Karpas-422 (cell line): ENCODE data around the gene UBE2L6. TPM values are rescaled to one million over a fixed set of nuclear protein-coding genes. Genes with fewer than 3 reads are reported as not detected.

Experiments
- DNase-seq: peaks from one replicate; pipeline ENCODE4 v3.0.0-alpha.2; 2015
- H2AFZ ChIP-seq: fragments of 200-600 bp; sonication (generic); 2 replicates; pipeline ENCODE4 v1.6.1; 2014; ENCODE audit warnings: antibody characterized with exemption, low read length, mixed read lengths
- H3K27ac ChIP-seq: fragments of 200-600 bp; sonication (generic); 2 replicates; pipeline ENCODE4 v1.5.1; 2014; ENCODE audit warnings: mild to moderate bottlenecking, low read length, moderate library complexity
- H3K27me3 ChIP-seq: fragments of 200-600 bp; sonication (generic); 2 replicates; pipeline ENCODE4 v1.6.1; 2014; ENCODE audit warnings: low read length, mixed read lengths
- H3K36me3 ChIP-seq: fragments of 200-600 bp; sonication (generic); 2 replicates; pipeline ENCODE4 v1.6.1; 2014; ENCODE audit warnings: low read length, mixed read lengths; ENCODE audit not compliant: insufficient read depth
- H3K4me1 ChIP-seq: fragments of 200-600 bp; sonication (generic); 2 replicates; pipeline ENCODE4 v1.6.1; 2014; ENCODE audit warnings: mild to moderate bottlenecking, low read length, mixed read lengths
- H3K4me2 ChIP-seq: fragments of 200-600 bp; sonication (generic); 2 replicates; pipeline ENCODE4 v1.6.1; 2014; ENCODE audit warnings: low read length, low read depth, mild to moderate bottlenecking; ENCODE audit not compliant: poor library complexity, severe bottlenecking
- H3K4me3 ChIP-seq: fragments of 200-600 bp; sonication (generic); 2 replicates; pipeline ENCODE4 v1.5.1; 2014; ENCODE audit warnings: mild to moderate bottlenecking, antibody characterized with exemption, low read length, mixed read lengths
- H3K79me2 ChIP-seq: fragments of 200-600 bp; sonication (generic); 2 replicates; pipeline ENCODE4 v1.6.1; 2014; ENCODE audit warnings: mild to moderate bottlenecking, low read length, mixed read lengths
- H3K9ac ChIP-seq: fragments of 200-600 bp; sonication (generic); 2 replicates; pipeline ENCODE4 v1.6.0; 2014; ENCODE audit warnings: low read length
- H3K9me2 ChIP-seq: fragments of 200-600 bp; sonication (generic), shearing (Covaris generic); replicated peaks from 2 replicates; pipeline ENCODE4 v1.6.0; 2014; ENCODE audit warnings: mild to moderate bottlenecking, low read length, moderate library complexity; ENCODE audit not compliant: insufficient read depth
- H3K9me3 ChIP-seq: fragments of 300-700, 200-600 bp; sonication (generic); 2 replicates; pipeline ENCODE4 v1.6.1; 2014; ENCODE audit warnings: low read length, mixed read lengths
- H4K20me1 ChIP-seq: fragments of 200-600 bp; sonication (generic); 2 replicates; pipeline ENCODE4 v1.6.1; 2014; ENCODE audit warnings: mild to moderate bottlenecking, antibody characterized with exemption, low read length, low read depth; ENCODE audit not compliant: insufficient read depth
- total RNA-seq: library from RNA; depleted of rRNA; stranded (reverse); fragments of >200 nt; shearing (Covaris generic); gene quantifications from 2 replicates; pipeline ENCODE4 v1.2.3, GENCODE V29; 2014; ENCODE audit warnings: low replicate concordance

The UBE2L6 gene
- total RNA-seq, 1 experiment from 2014 or later, result 129 TPM

- Histone ChIP-seq H3K4me2 (peak within 1 kb of the TSS; percentile 86), H3K9ac (peak within 1 kb of the TSS; percentile 92), H4K20me1 (no peaks in the 10 kb centered on the region), H3K27ac (peak within 1 kb of the TSS; percentile 77), H3K4me3 (peak within 1 kb of the TSS; percentile 89), H2AFZ (peak within 1 kb of the TSS; percentile 56; the same call in 1 of the 2 replicates), H3K27me3 (no peaks in the 10 kb centered on the region), H3K9me3 (no peaks in the 10 kb centered on the region), H3K79me2 (peaks cover 21% of the 10 kb centered on the region), H3K4me1 (peaks cover 23% of the 10 kb centered on the region), H3K9me2 (no peaks in the 10 kb centered on the region), H3K36me3 (peaks cover 5% of the 10 kb centered on the region; the same call in 1 of the 2 replicates)
- DNase-seq, result peak; percentile 99
These were observed 36.6 kb downstream of the UBE2L6 start, which contains the start of gene TIMM10 for GRCh38 chr11:57530596-57531507. Gene TIMM10, minus strand, starts transcription at chr11:57530754. Its CDS starts 565 bp downstream, at chr11:57530189.

- H3K27me3 ChIP-seq, result no peaks in the 10 kb centered on the region
- peak overlapping the region; percentile 89 for H3K4me3 ChIP-seq
- no peaks in the 10 kb centered on the region for H4K20me1 ChIP-seq
- peak; percentile 66 for DNase-seq
- H3K9ac ChIP-seq, result peak overlapping the region; percentile 92
- H3K27ac ChIP-seq, result peak overlapping the region; percentile 59
- H3K9me2 ChIP-seq, result no peaks in the 10 kb centered on the region
- peaks cover 23% of the 10 kb centered on the region for H3K4me1 ChIP-seq
- H3K4me2 ChIP-seq, result peak overlapping the region; percentile 86
- H3K9me3 ChIP-seq, result no peaks in the 10 kb centered on the region
- H2AFZ ChIP-seq, result no peak overlapping the region; the same call in 1 of the 2 replicates
- peaks cover 21% of the 10 kb centered on the region for H3K79me2 ChIP-seq
- H3K36me3 ChIP-seq, result peaks cover 5% of the 10 kb centered on the region; the same call in 1 of the 2 replicates
These were observed 37.3 kb downstream of the UBE2L6 start for GRCh38 chr11:57530215-57530595.

- H3K36me3 ChIP-seq, result peaks cover 5% of the 10 kb centered on the region; the same call in 1 of the 2 replicates
- H3K27ac ChIP-seq, result peak overlapping the region; percentile 59; the same call in 1 of the 2 replicates
- H3K9me2 ChIP-seq, result no peaks in the 10 kb centered on the region
- no peaks in the 10 kb centered on the region for H3K27me3 ChIP-seq
- no peaks in the 10 kb centered on the region for H4K20me1 ChIP-seq
- no peaks in the 10 kb centered on the region for H3K9me3 ChIP-seq
- H3K4me2 ChIP-seq, result peak overlapping the region; percentile 86
- no peak for DNase-seq
- H3K4me3 ChIP-seq, result peak overlapping the region; percentile 89
- peaks cover 23% of the 10 kb centered on the region for H3K4me1 ChIP-seq
- H2AFZ ChIP-seq, result no peak overlapping the region
- H3K9ac ChIP-seq, result peak overlapping the region; percentile 92
- peaks cover 21% of the 10 kb centered on the region for H3K79me2 ChIP-seq
These were observed 38.5 kb downstream of the UBE2L6 start for GRCh38 chr11:57529012-57529411.

GRCh38 chr11:57527056-57527631, 40.3 kb downstream of the UBE2L6 start:
- no peak overlapping the region for H3K4me2 ChIP-seq
- H3K9me2 ChIP-seq, result no peaks in the 10 kb centered on the region
- peak; percentile 87 for DNase-seq
- H3K9me3 ChIP-seq, result no peaks in the 10 kb centered on the region
- no peak overlapping the region for H3K4me3 ChIP-seq
- no peak overlapping the region for H2AFZ ChIP-seq
- peak overlapping the region; percentile 0; the same call in 1 of the 2 replicates for H3K9ac ChIP-seq
- peaks cover 21% of the 10 kb centered on the region for H3K79me2 ChIP-seq
- H3K27ac ChIP-seq, result no peak overlapping the region
- H3K27me3 ChIP-seq, result no peaks in the 10 kb centered on the region
- peaks cover 23% of the 10 kb centered on the region for H3K4me1 ChIP-seq
- peaks cover 5% of the 10 kb centered on the region; the same call in 1 of the 2 replicates for H3K36me3 ChIP-seq
- no peaks in the 10 kb centered on the region for H4K20me1 ChIP-seq

GRCh38 chr11:57523419-57523818, 44.1 kb downstream of the UBE2L6 start:
- no peak overlapping the region for H2AFZ ChIP-seq
- DNase-seq, result no peak
- no peaks in the 10 kb centered on the region for H3K79me2 ChIP-seq
- H3K9me2 ChIP-seq, result no peaks in the 10 kb centered on the region
- H3K9me3 ChIP-seq, result no peaks in the 10 kb centered on the region
- H3K27me3 ChIP-seq, result no peaks in the 10 kb centered on the region
- 0 out of 2 replicates have a peak, but pooled peaks cover 5% of the 10 kb centered on the region for H3K36me3 ChIP-seq
- no peak overlapping the region for H3K9ac ChIP-seq
- H4K20me1 ChIP-seq, result no peaks in the 10 kb centered on the region
- H3K4me1 ChIP-seq, result no peaks in the 10 kb centered on the region; the same call in 1 of the 2 replicates
- H3K27ac ChIP-seq, result no peak overlapping the region
- H3K4me3 ChIP-seq, result no peak overlapping the region
- no peak overlapping the region for H3K4me2 ChIP-seq

- Histone ChIP-seq H3K9me3 (no peaks in the 10 kb centered on the region), H3K79me2 (no peaks in the 10 kb centered on the region), H3K9me2 (no peaks in the 10 kb centered on the region), H3K9ac (no peak overlapping the region), H3K4me1 (peaks cover 1% of the 10 kb centered on the region), H3K4me3 (no peak overlapping the region), H3K27ac (no peak overlapping the region), H3K27me3 (no peaks in the 10 kb centered on the region), H3K4me2 (no peak overlapping the region), H3K36me3 (no peaks in the 10 kb centered on the region), H2AFZ (no peak overlapping the region), H4K20me1 (no peaks in the 10 kb centered on the region)
- DNase-seq, result no peak
These were observed 46.4 kb downstream of the UBE2L6 start for GRCh38 chr11:57521116-57521515.

GRCh38 chr11:57516061-57516443, 51.4 kb downstream of the UBE2L6 start:
- H3K9ac ChIP-seq, result peak overlapping the region; percentile 99
- H2AFZ ChIP-seq, result peak overlapping the region; percentile 98
- H3K9me3 ChIP-seq, result no peaks in the 10 kb centered on the region
- peaks cover 34% of the 10 kb centered on the region for H3K4me1 ChIP-seq
- H3K36me3 ChIP-seq, result no peaks in the 10 kb centered on the region; the same call in 1 of the 2 replicates
- peaks cover 43% of the 10 kb centered on the region for H3K79me2 ChIP-seq
- H3K4me3 ChIP-seq, result peak overlapping the region; percentile 97
- H3K4me2 ChIP-seq, result peak overlapping the region; percentile 91
- H3K27me3 ChIP-seq, result no peaks in the 10 kb centered on the region
- H3K27ac ChIP-seq, result no peak overlapping the region
- no peaks in the 10 kb centered on the region for H3K9me2 ChIP-seq
- DNase-seq, result no peak
- no peaks in the 10 kb centered on the region; the same call in 1 of the 2 replicates for H4K20me1 ChIP-seq
